Occipital lobe (tissue), 2 donors: ENCODE results near the gene ANKRD11. TPM values are rescaled to one million over a fixed set of nuclear protein-coding genes. Genes with fewer than 3 reads are reported as not detected.
"Not testable (repeated sequence)": the region's sequence is repeated elsewhere in the genome, so short reads cannot be mapped to it uniquely, and the experiment has no call there.

Source experiments
- DNase-seq: peaks from one replicate; lab custom pipeline; 2025; lab: John Stamatoyannopoulos, UW
- total RNA-seq: library from RNA; depleted of rRNA; stranded (reverse); fragments of >200 nt; gene quantifications from one replicate; pipeline ENCODE4 v1.2.3, GENCODE V29; 2014

ANKRD11 gene
- total RNA-seq, 1 donor from 2014 or later: 27.5 TPM

- DNase-seq: no peak
Measured at GRCh38 chr16:89453501-89454321, 36.6 kb downstream of the ANKRD11 start.

- DNase-seq: no peak
Measured at GRCh38 chr16:89452925-89453324, 37.4 kb downstream of the ANKRD11 start.

- DNase-seq: no peak
Measured at GRCh38 chr16:89452241-89452640, 38.1 kb downstream of the ANKRD11 start.

- no peak for DNase-seq
Measured at GRCh38 chr16:89450537-89450936, 39.8 kb downstream of the ANKRD11 start.

GRCh38 chr16:89449726-89450335 is 40.5 kb downstream of the ANKRD11 start:
- DNase-seq: no peak

GRCh38 chr16:89448656-89449055 is 41.7 kb downstream of the ANKRD11 start:
- DNase-seq: no peak

- no peak for DNase-seq
Measured at GRCh38 chr16:89446975-89447293, 43.4 kb downstream of the ANKRD11 start.

GRCh38 chr16:89446136-89446974 is 44.0 kb downstream of the ANKRD11 start:
- no peak for DNase-seq

- no peak for DNase-seq
Measured at GRCh38 chr16:89445166-89445565, 45.2 kb downstream of the ANKRD11 start.

- no peak for DNase-seq
Measured at GRCh38 chr16:89444728-89445127, 45.6 kb downstream of the ANKRD11 start.

- no peak for DNase-seq
Measured at GRCh38 chr16:89444151-89444723, 46.1 kb downstream of the ANKRD11 start.

GRCh38 chr16:89443727-89444084 is 46.7 kb downstream of the ANKRD11 start:
- no peak for DNase-seq

- DNase-seq: no peak
Measured at GRCh38 chr16:89442990-89443726, 47.2 kb downstream of the ANKRD11 start.

- no peak for DNase-seq
Measured at GRCh38 chr16:89442588-89442987, 47.8 kb downstream of the ANKRD11 start.

GRCh38 chr16:89439659-89440058 is 50.7 kb downstream of the ANKRD11 start:
- DNase-seq: no peak

- no peak for DNase-seq
Measured at GRCh38 chr16:89437991-89438390, 52.4 kb downstream of the ANKRD11 start.

- DNase-seq: no peak
Measured at GRCh38 chr16:89437251-89437987, 52.9 kb downstream of the ANKRD11 start.

GRCh38 chr16:89436366-89436765 is 54.0 kb downstream of the ANKRD11 start:
- DNase-seq: no peak

GRCh38 chr16:89435059-89435458 is 55.3 kb downstream of the ANKRD11 start:
- not testable (repeated sequence) for DNase-seq

- DNase-seq: no peak
Measured at GRCh38 chr16:89434490-89434889, 55.9 kb downstream of the ANKRD11 start.
